ENCODE measurements around the gene PDC. TPM values are rescaled to one million over a fixed set of nuclear protein-coding genes. Genes with fewer than 3 reads are reported as not detected.

PDC gene
- polyA plus RNA-seq (ENCODE audit: insufficient read length in 4 of 4) = under 1 TPM; 0.10 to 0.24 (median 0.19) TPM

- no peak for DNase-seq (ENCODE audit: low read depth in 4 of 4, low spot score in 3 of 4)
These were observed at the start of gene PDC for GRCh38 chr1:186461014-186461413. PDC (minus strand) TSS chr1:186461114; CDS start chr1:186449459, 11,655 bp downstream.

GRCh38 chr1:186503190-186503589 is 42.3 kb upstream of the PDC start:
- DNase-seq (ENCODE audit: low read depth in 4 of 4, low spot score in 3 of 4) = no peak

DNA sequence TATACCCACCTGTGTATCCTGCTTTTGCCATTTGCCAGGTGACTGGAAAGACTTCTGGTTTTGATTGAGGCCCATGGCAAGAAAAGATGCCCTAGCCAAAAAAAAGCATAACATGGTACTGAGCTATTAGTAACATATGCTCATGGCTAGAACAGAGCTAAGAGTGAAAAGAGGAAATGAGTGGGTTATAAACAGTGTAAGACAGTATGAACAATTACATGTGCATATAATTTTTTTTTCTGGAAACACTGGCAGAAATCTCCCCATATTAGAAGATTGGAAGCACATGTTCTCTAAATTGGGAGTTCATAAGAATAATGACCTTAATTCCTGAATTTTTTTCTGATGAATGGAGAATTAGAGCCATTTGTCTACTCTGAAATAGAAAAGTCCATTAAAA is 41.2 kb upstream of the PDC start:
- no peak for DNase-seq (ENCODE audit: low read depth in 4 of 4, low spot score in 3 of 4)

- no peak for DNase-seq (ENCODE audit: low read depth in 4 of 4, low spot score in 3 of 4)
These were observed 39.9 kb upstream of the PDC start for GRCh38 chr1:186500804-186501203.

- no peak for DNase-seq (ENCODE audit: low read depth in 4 of 4, low spot score in 3 of 4)
These were observed 38.7 kb upstream of the PDC start for GRCh38 chr1:186499571-186499970.

DNA sequence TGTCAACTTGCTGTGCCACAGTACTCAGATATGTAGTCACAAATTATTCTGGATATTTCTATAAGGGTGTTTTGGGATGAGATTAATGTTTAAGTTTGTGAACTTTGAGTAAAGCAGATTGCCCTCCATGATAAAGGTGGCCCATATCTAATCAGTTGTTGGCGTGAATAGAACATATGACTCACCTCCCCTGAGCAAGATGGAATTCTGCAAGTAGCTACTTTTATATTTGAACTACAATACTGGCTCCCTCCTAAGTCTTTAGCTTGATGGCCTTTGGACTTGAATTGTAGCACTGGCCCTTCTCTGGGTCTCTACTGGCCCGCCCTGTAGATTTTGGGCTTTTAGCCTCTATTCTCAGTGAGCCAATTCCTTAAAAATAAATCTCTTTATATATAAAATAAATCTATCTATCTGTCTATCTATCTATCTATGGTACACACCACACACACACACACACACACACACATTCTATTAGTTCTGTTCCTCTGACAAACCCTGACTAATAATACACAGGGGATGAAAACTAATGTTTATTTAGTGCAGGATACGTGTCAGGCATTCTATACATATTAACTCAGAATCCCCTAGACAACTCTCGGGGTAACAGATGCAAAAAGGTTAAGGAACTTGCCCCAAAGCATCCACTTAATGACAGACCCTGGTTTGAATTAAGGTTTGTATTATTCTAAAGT is 37.9 kb upstream of the PDC start:
- DNase-seq (ENCODE audit: low read depth in 4 of 4, low spot score in 3 of 4) = no peak

DNA sequence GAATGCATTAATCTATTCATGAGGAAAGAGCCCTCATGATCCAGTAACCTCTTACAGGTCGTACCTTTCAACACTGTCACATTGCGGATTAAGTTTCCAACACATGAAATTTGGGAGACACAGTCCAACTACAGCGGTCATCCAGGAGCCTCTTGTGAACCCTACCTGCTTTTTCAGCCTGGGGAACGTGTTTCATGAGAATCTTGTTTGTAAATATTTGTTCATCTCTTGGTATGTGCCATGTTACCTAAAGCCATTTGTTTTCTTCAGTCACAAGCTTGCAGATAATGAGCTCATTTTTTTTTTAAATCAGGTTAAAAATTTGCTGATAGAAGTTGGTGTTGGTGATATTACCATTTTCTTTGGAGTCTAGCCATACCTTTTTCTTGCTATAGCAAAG is 37.2 kb upstream of the PDC start:
- no peak for DNase-seq (ENCODE audit: low read depth in 4 of 4, low spot score in 3 of 4)

DNA sequence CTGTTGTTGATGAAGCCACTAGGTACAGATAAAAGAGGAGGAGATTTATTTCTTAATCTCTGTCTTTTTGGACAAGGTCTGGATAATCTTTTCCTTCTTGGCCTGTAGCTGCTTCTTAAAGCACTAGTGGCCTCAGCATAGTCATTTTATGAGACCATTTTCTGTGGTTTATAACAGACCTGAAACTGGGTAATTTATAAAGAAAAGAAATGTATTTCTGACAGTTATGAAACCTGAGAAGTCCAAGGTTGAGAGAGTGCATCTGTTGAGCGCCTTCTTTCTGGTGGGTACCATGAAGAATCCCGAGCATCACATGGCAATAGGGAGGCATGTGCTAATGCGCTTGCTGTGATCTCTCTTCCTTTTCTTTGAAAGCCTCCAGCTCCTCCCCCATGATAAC is 36.7 kb upstream of the PDC start:
- DNase-seq (ENCODE audit: low read depth in 4 of 4, low spot score in 3 of 4) = no peak

- DNase-seq (ENCODE audit: low read depth in 4 of 4, low spot score in 3 of 4) = no peak
These were observed 35.4 kb upstream of the PDC start for GRCh38 chr1:186496171-186496851.

DNA sequence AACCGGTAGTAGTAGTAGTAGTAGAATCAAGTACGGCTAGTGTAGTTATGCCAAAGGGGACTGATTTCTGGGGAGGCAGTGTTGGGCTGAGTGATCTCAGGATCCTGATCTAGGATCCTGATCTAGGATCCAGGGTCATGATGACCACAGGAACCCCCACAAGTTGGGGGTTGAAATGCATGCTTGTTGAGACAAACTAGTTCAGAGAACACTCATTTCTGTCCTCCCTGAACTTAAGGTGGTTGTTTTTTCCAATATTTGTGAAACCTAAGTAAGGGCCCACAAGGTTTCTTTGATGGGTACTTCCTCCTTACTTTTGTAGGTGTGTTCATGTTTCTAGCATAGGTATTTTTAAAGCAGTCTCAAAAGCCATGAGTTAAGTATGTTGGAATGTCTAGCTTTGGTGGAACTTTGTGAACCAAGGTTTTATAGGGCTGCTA is 33.9 kb upstream of the PDC start:
- DNase-seq (ENCODE audit: low read depth in 4 of 4, low spot score in 3 of 4) = no peak

DNA sequence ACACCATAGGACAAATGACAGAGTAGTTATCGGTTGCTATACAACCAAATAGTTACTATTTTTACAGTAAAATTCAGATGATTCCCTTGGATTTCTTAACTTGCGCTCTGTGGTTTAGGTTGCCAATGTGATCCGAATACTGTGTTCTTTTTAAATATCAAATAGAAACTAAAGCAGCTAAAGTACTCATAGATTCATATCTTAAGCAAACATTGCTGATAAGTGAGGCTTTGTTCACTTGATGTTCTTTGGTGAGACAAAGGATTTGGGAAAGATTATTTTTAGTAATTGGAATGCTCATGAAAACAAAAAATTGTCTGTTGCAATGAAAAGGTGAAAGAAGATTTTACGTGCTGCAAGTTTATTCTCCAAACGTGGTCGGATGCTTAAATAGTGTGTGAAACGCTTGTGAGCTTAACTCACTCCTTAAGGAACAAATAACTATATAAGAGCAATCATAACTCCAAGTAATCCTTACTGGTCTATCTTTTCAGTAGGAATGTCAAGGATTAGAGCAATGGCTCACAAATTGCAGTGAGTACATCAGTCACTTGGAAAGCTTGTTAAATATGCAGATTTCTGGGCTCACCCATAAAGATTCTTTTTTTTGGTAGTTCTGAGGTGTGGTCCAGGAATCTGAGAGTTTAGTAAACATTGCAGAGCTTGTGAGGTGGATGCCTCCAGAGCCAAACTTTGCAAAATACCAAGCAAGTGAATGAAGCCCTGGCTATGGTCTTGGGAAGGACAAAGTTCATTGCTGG is 31.8 kb upstream of the PDC start:
- no peak for DNase-seq (ENCODE audit: low read depth in 4 of 4, low spot score in 3 of 4)

DNA sequence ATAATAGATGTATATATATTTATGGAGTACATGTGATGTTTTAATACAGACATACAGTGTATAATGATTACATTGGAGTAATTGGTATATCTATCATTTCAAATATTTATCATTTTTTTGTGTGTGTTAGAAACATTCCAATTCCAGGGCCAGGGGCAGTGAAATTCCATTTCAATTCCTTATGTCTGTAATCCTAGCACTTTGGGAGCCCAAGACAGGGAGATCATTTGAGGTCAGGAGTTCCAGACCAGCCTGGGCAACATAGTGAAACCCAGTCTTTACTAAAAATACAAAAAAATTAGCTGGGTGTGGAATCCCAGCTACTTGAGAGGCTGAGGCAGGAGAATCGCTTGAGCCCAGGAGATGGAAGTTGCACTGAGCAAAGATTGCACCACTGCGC is 30.4 kb upstream of the PDC start:
- no peak for DNase-seq (ENCODE audit: low read depth in 4 of 4, low spot score in 3 of 4)

DNA sequence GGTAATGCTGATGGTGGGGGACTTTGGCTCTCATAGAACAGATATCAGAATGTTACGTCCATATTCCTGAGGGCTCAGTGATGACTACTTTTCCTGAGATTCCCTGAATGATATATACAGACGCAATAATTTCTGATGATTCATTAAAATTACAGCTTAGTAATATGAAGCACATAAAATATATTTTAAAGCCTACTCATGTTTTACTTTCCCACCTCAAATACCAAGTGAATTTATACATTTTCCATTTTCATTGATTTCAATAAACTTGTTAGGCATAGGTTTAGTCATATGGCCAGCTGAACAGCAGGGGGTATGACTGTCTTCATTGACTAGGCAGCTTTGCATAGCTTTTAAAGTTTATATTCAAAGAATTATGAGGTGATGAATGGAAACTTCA is 26.2 kb upstream of the PDC start:
- DNase-seq (ENCODE audit: low read depth in 4 of 4, low spot score in 3 of 4) = no peak

DNA sequence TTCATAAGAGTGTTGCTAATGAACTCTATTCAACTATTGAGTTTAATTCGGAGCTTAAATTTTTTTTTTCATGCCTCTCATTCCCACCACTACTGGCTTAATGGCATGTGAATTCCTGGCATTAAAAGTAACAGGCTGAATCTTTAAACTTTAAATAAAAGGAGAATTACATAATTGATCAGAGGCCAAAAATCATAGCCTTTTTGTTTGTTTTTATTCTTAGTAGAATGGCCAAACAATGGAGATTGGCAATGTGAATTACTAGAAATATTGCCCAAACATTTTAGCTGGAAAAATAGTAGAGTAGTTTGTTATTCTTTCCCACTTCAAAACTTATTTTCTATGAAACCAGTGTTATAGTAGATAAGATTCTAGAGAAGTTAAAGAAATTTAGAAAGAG is 25.1 kb upstream of the PDC start:
- no peak for DNase-seq (ENCODE audit: low read depth in 4 of 4, low spot score in 3 of 4)

DNA sequence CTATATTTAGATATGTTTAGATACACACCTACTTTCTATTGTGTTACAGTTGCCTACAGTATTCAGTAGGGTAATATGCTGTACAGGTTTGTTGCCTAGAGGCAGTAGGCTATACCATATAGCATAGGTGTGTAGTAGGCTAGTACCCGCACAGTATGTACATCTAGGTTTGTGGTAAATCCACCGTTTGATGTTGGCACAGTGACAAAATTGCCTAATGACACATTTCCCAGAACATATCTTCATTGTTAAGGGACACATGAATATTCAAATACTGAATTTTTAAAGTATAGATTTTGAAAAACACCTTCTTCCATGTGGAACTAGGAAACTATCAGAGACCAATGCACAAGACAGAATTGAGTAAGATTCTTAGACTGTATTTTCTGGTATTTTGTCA is 22.6 kb upstream of the PDC start:
- no peak for DNase-seq (ENCODE audit: low read depth in 4 of 4, low spot score in 3 of 4)

DNA sequence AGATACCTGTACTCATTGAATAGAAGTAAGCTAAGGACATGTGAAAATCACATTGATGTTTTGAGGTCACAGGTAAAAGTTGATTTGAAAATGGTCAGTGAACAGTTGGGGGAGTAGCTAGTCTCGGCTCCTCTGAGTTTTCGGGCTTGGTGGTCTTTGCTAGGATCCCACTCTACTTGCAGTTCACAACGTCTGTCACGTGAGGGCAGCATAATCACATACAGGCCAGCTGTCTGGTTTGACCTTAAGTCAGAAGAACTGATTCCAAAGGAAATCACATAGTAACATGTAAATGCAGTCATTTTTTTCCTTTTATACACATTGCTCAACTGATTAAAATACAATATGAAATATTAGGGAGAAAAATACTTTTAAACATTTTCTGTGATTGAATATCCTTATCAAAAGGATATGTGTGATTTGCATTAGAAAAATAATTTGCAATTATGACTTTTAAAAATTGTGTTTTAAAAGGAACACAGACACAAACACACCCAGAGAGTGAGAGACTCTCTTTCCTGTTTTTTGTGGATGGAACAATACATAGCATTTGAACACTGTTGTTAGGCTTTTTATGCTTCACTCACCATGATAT is 21.8 kb upstream of the PDC start:
- peak; percentile 31 to 52 (median 46) for DNase-seq (ENCODE audit: low read depth in 4 of 4, low spot score in 3 of 4)

GRCh38 chr1:186481303-186481888 is 20.5 kb upstream of the PDC start:
- no peak for DNase-seq (ENCODE audit: low read depth in 4 of 4, low spot score in 3 of 4)

DNA sequence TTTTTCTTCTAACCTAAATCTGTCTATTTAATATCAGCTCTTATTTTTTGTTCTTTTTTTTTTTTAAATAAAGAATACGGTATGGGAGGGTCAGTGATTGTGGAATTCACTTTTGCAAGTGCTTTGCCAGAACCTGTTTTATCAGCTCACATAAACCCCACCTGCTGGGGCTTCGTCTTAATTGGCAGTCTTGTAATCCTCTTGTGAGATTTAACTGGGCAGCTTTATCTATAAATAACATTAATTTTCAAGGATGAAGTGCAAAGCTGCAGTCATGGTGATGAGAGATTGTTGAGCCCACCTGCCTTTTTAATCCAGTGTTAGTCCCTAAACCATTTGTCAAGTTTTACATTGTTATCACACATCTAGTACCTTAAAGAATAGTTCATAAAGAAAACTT is 18.2 kb upstream of the PDC start:
- DNase-seq (ENCODE audit: low read depth in 4 of 4, low spot score in 3 of 4) = no peak

GRCh38 chr1:186476264-186477040 is 15.5 kb upstream of the PDC start:
- no peak for DNase-seq (ENCODE audit: low read depth in 4 of 4, low spot score in 3 of 4)

- no peak for DNase-seq (ENCODE audit: low read depth in 4 of 4, low spot score in 3 of 4)
These were observed 13.3 kb upstream of the PDC start for GRCh38 chr1:186474208-186474607.

Measured in right renal pelvis (tissue), 4 donors.